Stimulated activated CD4-positive, alpha-beta T cell treated with anti-CD3 and anti-CD28 coated beads, TNF-alpha, amount 100 ng/mL, for 24 hours (primary cell): ENCODE measurements around the gene USP40.

ENCODE experiments used
- DNase-seq, 3 experiments: peaks; one replicate each; pipeline ENCODE4 v3.0.0-alpha.2; 2020; ENCODE audit warnings: low read depth in 3 of 3

USP40 gene

DNA sequence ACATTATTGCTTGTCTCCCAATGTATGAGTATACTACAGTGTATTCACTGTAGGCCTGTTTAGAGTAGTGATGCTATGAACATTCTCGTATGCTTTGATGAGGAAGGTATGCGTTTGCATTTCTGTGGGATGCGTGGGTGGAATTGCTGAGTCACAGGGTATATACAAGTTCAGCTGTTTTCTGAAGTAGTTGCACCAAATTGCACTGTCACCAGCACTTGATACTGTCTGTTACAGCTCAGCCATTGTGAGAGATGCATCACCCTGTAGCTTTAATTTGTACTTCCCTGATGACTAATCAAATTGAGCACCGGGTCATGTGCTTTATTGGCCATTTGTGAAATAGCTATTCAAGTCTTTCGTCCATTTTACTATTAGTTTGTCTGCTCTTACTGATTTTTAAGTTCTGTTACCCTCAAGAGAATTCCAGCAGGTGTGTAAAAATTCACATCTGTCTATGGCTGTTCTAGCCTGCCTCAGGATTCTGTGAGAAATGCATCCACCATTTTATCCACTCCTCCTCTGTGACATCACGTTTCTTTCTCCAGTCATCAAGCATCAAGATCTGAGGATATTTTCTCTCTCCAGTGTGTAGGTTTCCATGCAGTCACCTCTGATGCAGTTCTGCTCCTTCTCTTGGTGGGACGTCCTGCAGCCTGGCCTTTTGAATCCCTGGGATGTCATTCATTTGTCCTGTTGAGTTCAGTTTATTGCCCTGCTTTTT lies 139.8 kb downstream of the USP40 start:
- DNase-seq, result peak; percentile 54 to 72 (median 72)
